Measurements from ENCODE around the gene CARS2.

The CARS2 gene

GRCh38 chr13:110651271-110651670, 54.6 kb downstream of the CARS2 start:
- no peak for DNase-seq

DNA sequence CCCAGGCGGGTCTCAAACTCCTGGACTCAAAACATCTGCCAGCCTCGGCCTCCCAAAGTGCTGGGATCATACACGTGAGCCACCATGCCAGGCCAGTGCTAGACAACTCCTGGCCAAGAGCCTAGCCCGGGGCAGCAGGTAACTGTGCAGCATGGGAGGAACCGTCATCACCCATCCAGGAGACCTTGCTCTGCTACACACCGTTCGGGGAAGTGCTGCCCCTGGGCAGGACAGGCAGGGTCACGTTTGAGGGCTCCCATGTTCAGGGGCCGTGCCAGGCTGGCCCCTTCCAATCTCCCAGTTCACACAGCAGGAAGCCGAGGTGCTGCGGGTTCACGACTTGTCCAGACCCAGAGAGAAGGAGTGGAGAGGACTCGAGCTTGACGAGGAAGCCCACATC, 55.5 kb downstream of the CARS2 start:
- no peak for DNase-seq

DNA sequence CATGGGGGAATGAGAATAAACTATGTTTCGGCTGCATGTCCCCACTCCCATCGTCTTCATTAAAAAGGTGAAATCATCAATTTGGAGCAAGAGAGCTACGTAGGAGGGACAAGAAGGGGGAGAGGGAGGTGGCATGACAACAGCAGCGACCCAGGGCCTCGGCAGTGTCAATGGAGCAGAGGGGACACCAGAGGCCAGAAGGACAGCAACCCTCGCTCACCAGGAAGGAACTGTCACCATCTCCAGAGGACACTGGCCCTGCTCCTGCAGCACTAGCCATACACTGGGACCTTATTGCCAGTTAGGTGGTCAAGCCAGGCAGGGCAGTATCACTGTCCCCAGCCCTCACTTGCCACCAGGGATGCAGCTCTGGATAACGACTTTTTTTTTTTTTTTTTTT, 56.4 kb downstream of the CARS2 start:
- no peak for DNase-seq

- no peak for DNase-seq
These were observed 57.0 kb downstream of the CARS2 start for GRCh38 chr13:110648848-110649421.

GRCh38 chr13:110648146-110648819, 57.6 kb downstream of the CARS2 start:
- DNase-seq, result no peak

GRCh38 chr13:110647365-110647737, 58.6 kb downstream of the CARS2 start:
- DNase-seq, result no peak

- DNase-seq, result no peak
These were observed 59.2 kb downstream of the CARS2 start for GRCh38 chr13:110646442-110647364.

GRCh38 chr13:110645750-110646149, 60.2 kb downstream of the CARS2 start:
- no peak for DNase-seq

- peak; percentile 49 for DNase-seq
These were observed 60.9 kb downstream of the CARS2 start for GRCh38 chr13:110644892-110645521.

DNA sequence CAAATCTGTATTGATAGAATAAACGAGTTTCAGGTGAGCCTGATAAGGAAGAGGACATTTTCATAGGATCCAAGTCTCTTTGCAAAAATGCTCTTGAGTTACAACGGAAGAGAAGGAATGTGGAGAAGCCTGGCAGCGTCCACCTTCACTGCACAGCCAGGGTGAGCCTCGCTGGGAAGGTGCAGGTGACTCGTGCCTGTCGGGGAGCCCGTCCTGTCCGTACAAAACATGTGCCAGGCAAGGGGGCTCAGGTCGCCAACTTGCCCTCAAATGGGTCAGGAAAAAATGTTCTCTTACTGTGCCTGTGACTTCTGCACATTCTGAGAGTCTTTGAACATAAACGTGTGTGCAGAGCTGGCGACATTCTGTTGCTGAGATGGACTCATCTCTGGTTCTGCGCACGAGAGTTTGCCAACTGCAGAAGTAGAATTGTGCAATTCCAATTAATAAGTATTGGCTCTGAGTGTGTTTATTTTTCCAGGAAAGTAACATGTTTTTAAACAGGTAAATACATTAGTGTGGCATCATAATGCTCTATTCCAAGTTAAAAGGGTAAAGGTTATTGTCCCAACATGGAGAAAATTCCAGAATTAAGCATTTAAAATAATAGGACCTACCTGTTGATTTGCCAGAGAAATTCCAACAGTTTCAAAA, 62.0 kb downstream of the CARS2 start:
- DNase-seq, result no peak

GRCh38 chr13:110643324-110643723, 62.6 kb downstream of the CARS2 start:
- no peak for DNase-seq

DNA sequence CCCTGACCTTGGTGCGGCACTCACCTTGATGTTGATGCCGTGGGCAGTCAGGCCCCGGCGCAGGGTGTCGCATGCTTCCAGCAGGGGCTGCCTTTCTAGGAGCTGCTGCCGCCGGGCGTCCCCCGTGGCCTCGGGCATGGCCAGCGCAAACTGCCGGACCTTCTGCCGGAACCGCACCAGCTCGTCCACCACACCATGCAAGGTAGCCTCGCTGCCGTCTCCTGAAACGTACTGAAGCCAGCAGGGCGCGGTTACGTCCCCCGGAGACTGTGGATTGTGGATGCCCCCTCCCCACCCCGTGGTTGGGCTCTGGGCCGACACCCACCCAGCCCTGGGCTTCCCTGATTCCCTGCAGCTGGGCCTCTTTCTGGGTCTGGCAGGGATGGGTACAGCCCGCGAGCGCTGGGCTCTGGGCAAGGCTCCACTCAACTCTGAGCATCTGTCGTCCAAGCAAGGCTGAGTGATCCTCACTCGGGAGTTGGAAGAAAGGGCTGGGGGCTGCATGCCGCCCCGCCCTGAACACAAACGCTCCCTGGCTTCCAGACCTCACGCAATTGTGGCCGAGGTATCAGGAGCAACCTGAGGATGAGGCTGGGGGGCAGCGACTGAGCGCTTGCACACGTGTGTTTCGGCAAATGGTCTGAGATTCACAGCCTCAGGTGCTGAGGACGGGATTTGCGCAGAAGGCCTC, 63.5 kb downstream of the CARS2 start:
- DNase-seq, result no peak

DNA sequence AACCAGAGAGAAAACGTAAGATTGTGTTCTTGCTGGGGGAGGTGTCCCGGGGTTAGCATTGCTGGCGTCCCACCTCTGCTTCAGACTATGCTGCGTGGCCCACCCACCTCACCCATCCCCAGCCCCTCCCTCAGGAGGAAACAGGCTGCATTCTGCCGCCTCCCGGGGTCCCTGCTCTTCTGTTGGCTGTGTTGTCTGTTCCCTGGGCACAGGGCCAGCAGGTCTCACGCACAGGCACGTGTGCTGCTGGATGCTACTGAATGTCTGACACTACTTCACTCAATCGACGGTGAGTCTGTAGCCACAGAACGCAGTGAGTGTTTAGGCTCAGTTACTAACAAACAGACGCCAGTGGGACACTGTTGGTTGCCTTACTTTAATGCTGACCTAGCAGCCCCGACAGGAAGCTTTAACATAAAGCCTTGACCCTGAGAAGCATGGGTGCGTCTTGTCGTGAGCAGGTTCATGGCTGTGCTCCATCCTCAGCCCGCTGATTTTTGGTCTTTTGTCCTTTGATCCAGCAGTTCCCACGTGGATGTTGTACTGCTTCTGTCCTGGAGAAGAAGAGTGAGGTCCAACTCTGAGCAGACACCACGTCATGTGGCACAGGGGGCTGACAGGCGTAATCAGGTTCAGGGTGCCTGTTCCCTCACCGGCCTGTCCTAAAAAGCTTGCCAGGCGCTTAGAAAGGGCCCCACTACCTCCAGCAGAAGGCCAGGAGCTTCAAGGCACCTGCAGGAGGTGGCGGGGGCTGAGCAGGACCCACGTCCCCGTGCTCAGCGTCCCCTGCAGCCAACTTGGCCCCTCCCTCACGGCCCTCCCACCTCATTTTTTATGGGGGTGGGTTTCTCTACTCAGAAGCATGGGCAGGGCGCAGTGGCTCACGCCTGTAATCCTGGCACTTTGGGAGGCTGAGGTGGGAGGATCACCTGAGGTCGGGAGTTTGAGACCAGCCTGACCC, 64.6 kb downstream of the CARS2 start:
- peak; percentile 38 for DNase-seq

- DNase-seq, result no peak
These were observed 65.3 kb downstream of the CARS2 start for GRCh38 chr13:110640591-110641029.

GRCh38 chr13:110639935-110640334, 66.0 kb downstream of the CARS2 start:
- no peak for DNase-seq

DNA sequence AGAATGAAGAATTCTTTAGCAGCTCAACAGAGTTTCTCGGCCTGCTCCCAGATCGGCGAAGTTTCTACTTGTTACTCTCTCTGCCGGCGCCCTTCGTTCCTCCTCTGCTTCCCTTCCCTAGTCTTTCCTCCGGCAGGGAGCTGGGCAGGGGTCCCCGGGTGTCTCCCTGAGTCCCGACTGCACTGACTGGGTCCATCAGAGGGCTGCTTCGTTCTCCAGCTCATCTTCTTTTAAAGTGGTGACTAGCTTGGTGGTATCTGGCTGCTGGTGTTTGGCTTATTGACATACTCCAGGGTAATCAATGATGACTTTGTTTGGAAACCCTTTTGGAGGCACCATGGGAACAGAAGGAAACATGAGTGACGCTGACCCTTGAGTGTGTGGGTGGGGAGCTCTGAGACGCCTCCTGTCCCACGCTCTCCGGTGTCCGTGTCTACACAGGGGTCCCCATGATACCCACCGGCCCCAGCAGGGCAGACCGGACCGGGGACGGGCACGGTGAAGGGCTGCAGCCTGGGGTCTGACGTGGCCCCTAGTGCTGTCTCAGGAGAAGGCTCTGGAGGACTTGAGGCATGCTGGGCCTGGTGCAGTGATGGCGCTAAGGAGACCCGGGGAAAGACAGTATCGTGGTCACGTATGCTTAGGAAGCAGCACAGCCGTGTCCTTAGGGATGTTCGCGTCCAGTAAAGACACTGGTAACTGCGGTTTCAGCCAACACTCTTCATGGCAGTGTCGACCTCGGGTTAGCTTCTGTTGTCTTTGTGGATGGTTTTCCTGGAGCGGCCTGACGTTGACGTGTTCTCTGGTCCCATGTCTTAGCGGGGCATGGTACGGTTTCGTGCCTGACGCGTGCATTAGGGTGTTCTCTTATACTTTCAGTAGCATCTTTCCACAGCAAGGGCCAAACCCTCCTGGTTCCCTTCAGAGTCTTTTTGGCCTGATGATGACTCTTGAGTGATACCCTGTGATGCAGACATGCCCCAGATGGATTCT, 66.8 kb downstream of the CARS2 start:
- no peak for DNase-seq

DNA sequence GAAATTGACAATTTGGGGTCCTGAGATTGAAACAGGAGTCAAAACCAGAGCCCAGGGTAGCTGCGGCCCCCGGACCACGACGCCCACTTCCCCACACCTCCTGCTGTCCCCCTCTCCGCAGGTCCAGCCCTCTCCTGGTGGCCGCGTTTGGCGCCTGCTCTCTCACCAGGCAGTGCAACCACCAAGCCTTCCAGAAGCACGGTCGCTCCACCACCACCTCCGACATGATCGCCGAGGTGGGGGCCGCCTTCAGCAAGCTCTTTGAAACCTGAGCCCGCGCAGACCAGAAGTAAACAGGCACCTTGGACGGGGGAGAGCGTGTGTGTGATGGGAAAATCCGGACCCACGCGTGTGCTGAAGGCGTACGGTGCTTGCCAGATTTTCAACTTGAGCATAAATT, 67.7 kb downstream of the CARS2 start:
- no peak for DNase-seq

GRCh38 chr13:110637747-110638146, 68.2 kb downstream of the CARS2 start:
- no peak for DNase-seq

GRCh38 chr13:110637275-110637674, 68.6 kb downstream of the CARS2 start:
- no peak for DNase-seq
